ENCODE data around the gene TTC38.

TTC38 gene

DNA sequence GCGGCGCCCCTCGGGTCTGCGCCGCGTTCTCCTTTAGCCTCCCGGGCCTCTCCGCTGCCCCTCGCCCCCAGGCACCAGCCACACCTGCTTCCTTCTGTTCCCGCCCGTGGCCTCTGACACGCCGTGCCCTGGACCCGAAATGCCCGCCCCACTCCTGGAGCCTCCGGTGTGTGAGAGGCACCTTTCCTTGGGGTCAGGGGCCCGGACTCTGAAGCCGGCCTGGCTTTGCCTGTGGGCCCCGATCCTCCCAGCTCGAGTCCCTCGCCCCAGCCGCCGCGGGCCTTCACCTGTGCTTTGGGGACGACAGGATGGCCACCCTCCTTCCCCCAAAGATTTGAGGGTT is 17.1 kb upstream of the TTC38 start:
- no peak overlapping the region for H3K27ac ChIP-seq (ENCODE audit: low read length)
- TF ChIP-seq, protein P1, sequence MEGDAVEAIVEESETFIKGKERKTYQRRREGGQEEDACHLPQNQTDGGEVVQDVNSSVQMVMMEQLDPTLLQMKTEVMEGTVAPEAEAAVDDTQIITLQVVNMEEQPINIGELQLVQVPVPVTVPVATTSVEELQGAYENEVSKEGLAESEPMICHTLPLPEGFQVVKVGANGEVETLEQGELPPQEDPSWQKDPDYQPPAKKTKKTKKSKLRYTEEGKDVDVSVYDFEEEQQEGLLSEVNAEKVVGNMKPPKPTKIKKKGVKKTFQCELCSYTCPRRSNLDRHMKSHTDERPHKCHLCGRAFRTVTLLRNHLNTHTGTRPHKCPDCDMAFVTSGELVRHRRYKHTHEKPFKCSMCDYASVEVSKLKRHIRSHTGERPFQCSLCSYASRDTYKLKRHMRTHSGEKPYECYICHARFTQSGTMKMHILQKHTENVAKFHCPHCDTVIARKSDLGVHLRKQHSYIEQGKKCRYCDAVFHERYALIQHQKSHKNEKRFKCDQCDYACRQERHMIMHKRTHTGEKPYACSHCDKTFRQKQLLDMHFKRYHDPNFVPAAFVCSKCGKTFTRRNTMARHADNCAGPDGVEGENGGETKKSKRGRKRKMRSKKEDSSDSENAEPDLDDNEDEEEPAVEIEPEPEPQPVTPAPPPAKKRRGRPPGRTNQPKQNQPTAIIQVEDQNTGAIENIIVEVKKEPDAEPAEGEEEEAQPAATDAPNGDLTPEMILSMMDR (IDR thresholded peaks at IDR 0.05; ENCODE audit: low read depth, low read length) = no peak
- no peak for TF ChIP-seq EZH2phosphoT487 (IDR thresholded peaks at IDR 0.05; ENCODE audit: low read depth)
- H3K9me3 ChIP-seq (ENCODE audit: insufficient read depth, low read length) = no peaks in the 10 kb centered on the region
- peak overlapping the region; percentile 96 for H3K4me2 ChIP-seq (ENCODE audit: low read length)
- peak overlapping the region; percentile 86 for H3K9ac ChIP-seq (ENCODE audit: low read length)
- H3K36me3 ChIP-seq (replicated peaks; ENCODE audit: low read depth, low read length) = peaks cover 3% of the 10 kb centered on the region
- peak overlapping the region; percentile 89 for H3K4me3 ChIP-seq (ENCODE audit: low read length)
- peaks cover 17% of the 10 kb centered on the region for H3K79me2 ChIP-seq (ENCODE audit: low read length)
- peaks cover 12% of the 10 kb centered on the region for H3K4me1 ChIP-seq (ENCODE audit: low read length)
- H3K27me3 ChIP-seq (ENCODE audit: low read depth, low read length) = no peaks in the 10 kb centered on the region
- H2AFZ ChIP-seq (ENCODE audit: low read depth, low read length) = peak overlapping the region; percentile 86; the same call in 1 of the 2 replicates
- no peaks in the 10 kb centered on the region for H4K20me1 ChIP-seq (ENCODE audit: insufficient read depth, low read length)

DNA sequence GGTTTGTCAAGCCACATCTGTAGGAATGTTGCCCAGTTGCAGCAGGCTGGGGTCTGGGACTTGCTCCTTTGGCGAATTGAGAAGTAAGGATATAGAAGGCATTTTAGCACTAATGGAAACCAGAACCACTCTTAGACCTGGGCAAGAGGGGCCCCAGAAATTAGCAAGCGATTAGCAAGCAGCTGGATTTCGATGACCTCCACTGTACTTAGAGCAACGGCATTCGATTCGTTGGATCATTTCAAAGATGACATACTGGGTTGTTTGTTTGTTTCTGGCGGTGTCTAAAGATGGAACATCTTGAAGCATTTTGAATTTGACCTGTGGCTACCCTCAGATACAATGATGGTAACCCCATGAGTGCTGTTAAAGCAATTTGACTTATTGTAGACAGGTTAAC is 16.5 kb upstream of the TTC38 start:
- Histone ChIP-seq H3K4me1 (ENCODE audit: low read length) (peaks cover 12% of the 10 kb centered on the region), H3K27me3 (ENCODE audit: low read depth, low read length) (no peaks in the 10 kb centered on the region), H2AFZ (ENCODE audit: low read depth, low read length) (no peak overlapping the region), H3K27ac (ENCODE audit: low read length) (no peak overlapping the region), H4K20me1 (ENCODE audit: insufficient read depth, low read length) (no peaks in the 10 kb centered on the region), H3K79me2 (ENCODE audit: low read length) (peaks cover 17% of the 10 kb centered on the region), H3K9ac (ENCODE audit: low read length) (no peak overlapping the region), H3K4me2 (ENCODE audit: low read length) (peak overlapping the region; percentile 96; the same call in 1 of the 2 replicates), H3K9me3 (ENCODE audit: insufficient read depth, low read length) (no peaks in the 10 kb centered on the region), H3K36me3 (replicated peaks; ENCODE audit: low read depth, low read length) (peaks cover 3% of the 10 kb centered on the region), H3K4me3 (ENCODE audit: low read length) (peak overlapping the region; percentile 89; the same call in 1 of the 2 replicates)
- TF ChIP-seq EZH2phosphoT487 (IDR thresholded peaks at IDR 0.05; ENCODE audit: low read depth) = no peak
- TF ChIP-seq, protein P1 (IDR thresholded peaks at IDR 0.05; ENCODE audit: low read depth, low read length) = no peak

- H4K20me1 ChIP-seq (ENCODE audit: insufficient read depth, low read length) = no peaks in the 10 kb centered on the region
- no peak overlapping the region for H3K27ac ChIP-seq (ENCODE audit: low read length)
- H3K79me2 ChIP-seq (ENCODE audit: low read length) = peaks cover 17% of the 10 kb centered on the region
- H3K9me3 ChIP-seq (ENCODE audit: insufficient read depth, low read length) = no peaks in the 10 kb centered on the region
- no peak overlapping the region for H3K9ac ChIP-seq (ENCODE audit: low read length)
- no peak overlapping the region for H3K4me3 ChIP-seq (ENCODE audit: low read length)
- TF ChIP-seq, protein P1 (IDR thresholded peaks at IDR 0.05; ENCODE audit: low read depth, low read length) = no peak
- TF ChIP-seq EZH2phosphoT487 (IDR thresholded peaks at IDR 0.05; ENCODE audit: low read depth) = no peak
- H3K4me2 ChIP-seq (ENCODE audit: low read length) = no peak overlapping the region
- H3K36me3 ChIP-seq (replicated peaks; ENCODE audit: low read depth, low read length) = peaks cover 3% of the 10 kb centered on the region
- H2AFZ ChIP-seq (ENCODE audit: low read depth, low read length) = no peak overlapping the region
- peaks cover 12% of the 10 kb centered on the region for H3K4me1 ChIP-seq (ENCODE audit: low read length)
- H3K27me3 ChIP-seq (ENCODE audit: low read depth, low read length) = no peaks in the 10 kb centered on the region
Observed at GRCh38 chr22:46251816-46252380, 15.9 kb upstream of the TTC38 start.

- TF ChIP-seq, protein P1 (IDR thresholded peaks at IDR 0.05; ENCODE audit: low read depth, low read length) = no peak
- TF ChIP-seq EZH2phosphoT487 (IDR thresholded peaks at IDR 0.05; ENCODE audit: low read depth) = no peak
Observed at GRCh38 chr22:46256358-46256958, 11.3 kb upstream of the TTC38 start.

More at GRCh38 chr22:46256358-46256958, 11.3 kb upstream of the TTC38 start:
- Histone ChIP-seq H3K79me2 (ENCODE audit: low read length) (no peaks in the 10 kb centered on the region), H2AFZ (ENCODE audit: low read depth, low read length) (no peak overlapping the region), H3K36me3 (replicated peaks; ENCODE audit: low read depth, low read length) (no peaks in the 10 kb centered on the region), H3K4me3 (ENCODE audit: low read length) (no peak overlapping the region), H3K4me1 (ENCODE audit: low read length) (no peaks in the 10 kb centered on the region), H3K9me3 (ENCODE audit: insufficient read depth, low read length) (no peaks in the 10 kb centered on the region), H3K27me3 (ENCODE audit: low read depth, low read length) (peaks cover 34% of the 10 kb centered on the region), H3K9ac (ENCODE audit: low read length) (no peak overlapping the region), H3K4me2 (ENCODE audit: low read length) (no peak overlapping the region), H4K20me1 (ENCODE audit: insufficient read depth, low read length) (no peaks in the 10 kb centered on the region), H3K27ac (ENCODE audit: low read length) (no peak overlapping the region)

Measured in OCI-LY3 (cell line).